ENCODE measurements around the gene DDX20. TPM values are rescaled to one million over a fixed set of nuclear protein-coding genes. Genes with fewer than 3 reads are reported as not detected.
"Not testable (repeated sequence)": the region's sequence is repeated elsewhere in the genome, so short reads cannot be mapped to it uniquely, and the experiment has no call there.

DDX20 gene
- polyA plus RNA-seq, 2 donors = 3.2 to 4.2 TPM

DNA sequence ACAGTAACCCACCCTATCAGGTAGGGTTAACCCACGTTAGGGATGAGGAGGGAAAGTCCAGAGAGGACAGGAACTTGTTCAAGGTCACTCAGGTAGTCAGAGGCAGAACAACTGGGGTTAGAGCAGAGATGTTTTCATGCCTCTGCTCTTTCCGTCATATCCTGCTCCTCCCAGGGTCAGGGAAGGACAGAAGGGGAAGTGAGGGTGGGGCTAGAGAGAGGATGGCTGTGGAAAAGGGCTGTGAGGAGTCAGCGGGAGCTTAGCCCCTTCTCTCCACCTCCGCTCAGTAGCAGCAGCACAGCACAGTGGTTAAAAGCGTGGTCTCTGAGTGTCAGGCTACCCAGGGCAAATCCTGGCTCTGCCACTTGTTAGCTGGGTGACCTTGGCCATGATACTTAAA, 36.5 kb downstream of the DDX20 start:
- H3K27ac ChIP-seq (ENCODE audit: low read depth in 2 of 2, low read length in 1 of 2) = no peak overlapping the region
- 53 to 57% methylated on average over 5 of the region's 5 CpGs for WGBS, 2 donors

DNA sequence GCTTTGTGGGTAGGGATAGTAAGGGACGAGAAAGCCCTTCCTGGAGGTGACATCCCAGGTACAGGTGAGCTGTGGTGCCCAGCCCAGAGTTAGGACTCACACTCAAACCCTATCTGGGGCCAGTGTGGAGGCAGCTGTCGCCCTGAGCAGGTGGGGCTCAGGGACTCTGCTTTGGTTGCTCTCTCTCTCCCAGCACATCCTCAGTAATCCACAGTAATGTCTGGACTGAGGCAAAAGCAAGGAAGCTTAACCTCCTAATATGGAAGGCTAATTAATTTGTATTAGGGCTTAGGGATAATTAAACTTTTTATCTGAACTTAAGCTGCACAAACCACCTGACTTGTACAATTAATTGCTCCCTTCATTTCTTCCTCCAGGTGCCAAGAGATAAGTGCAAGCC, 38.2 kb downstream of the DDX20 start:
- no peaks in the 10 kb centered on the region for H3K9me3 ChIP-seq (ENCODE audit: control insufficient read depth in 2 of 2, insufficient read depth in 1 of 2, low read depth in 1 of 2, low read length in 1 of 2)
- H3K36me3 ChIP-seq (ENCODE audit: control insufficient read depth in 2 of 2, insufficient read depth in 2 of 2, low read length in 1 of 2) = no peaks in the 10 kb centered on the region
- 46 to 60% methylated on average over 2 of the region's 2 CpGs for WGBS, 2 donors
- no peak overlapping the region for H3K27ac ChIP-seq (ENCODE audit: low read depth in 2 of 2, low read length in 1 of 2)
- no peak overlapping the region for H3K4me3 ChIP-seq (ENCODE audit: low read depth in 1 of 2, low read length in 2 of 2)
- no peaks in the 10 kb centered on the region for H3K4me1 ChIP-seq (ENCODE audit: control insufficient read depth in 2 of 2, insufficient read depth in 2 of 2, low read length in 1 of 2)
- H3K27me3 ChIP-seq (ENCODE audit: control insufficient read depth in 1 of 2, insufficient read depth in 2 of 2, low read length in 2 of 2) = no peaks in the 10 kb centered on the region

More for the DNA sequence above, 36.5 kb downstream of the DDX20 start:
- H3K9me3 ChIP-seq (ENCODE audit: control insufficient read depth in 2 of 2, insufficient read depth in 1 of 2, low read depth in 1 of 2, low read length in 1 of 2) = no peaks in the 10 kb centered on the region
- no peaks in the 10 kb centered on the region for H3K36me3 ChIP-seq (ENCODE audit: control insufficient read depth in 2 of 2, insufficient read depth in 2 of 2, low read length in 1 of 2)
- H3K4me3 ChIP-seq (ENCODE audit: low read depth in 1 of 2, low read length in 2 of 2) = no peak overlapping the region
- no peaks in the 10 kb centered on the region for H3K4me1 ChIP-seq (ENCODE audit: control insufficient read depth in 2 of 2, insufficient read depth in 2 of 2, low read length in 1 of 2)
- H3K27me3 ChIP-seq (ENCODE audit: control insufficient read depth in 1 of 2, insufficient read depth in 2 of 2, low read length in 2 of 2) = no peaks in the 10 kb centered on the region

DNA sequence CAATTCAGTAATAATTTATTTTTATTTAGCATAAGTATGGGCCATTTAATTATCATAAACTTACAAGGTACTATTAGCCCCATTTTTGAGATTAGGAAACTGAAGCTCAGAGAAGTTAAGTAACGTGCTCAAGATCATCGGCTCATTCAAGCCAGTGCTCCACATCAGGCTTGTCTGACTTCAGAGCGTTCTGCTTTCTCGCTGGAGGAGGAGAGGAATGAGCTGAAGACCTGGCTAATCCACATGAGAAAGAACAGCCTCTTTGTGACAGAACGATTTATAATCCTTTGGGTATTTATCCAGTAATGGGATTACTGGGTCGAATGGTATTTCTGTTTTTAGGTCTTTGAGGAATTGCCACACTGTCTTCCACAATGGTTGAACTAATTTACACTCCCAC, 39.7 kb downstream of the DDX20 start:
- Histone ChIP-seq H3K4me1 (ENCODE audit: control insufficient read depth in 2 of 2, insufficient read depth in 2 of 2, low read length in 1 of 2) (no peaks in the 10 kb centered on the region), H3K27ac (ENCODE audit: low read depth in 2 of 2, low read length in 1 of 2) (no peak overlapping the region), H3K4me3 (ENCODE audit: low read depth in 1 of 2, low read length in 2 of 2) (no peak overlapping the region), H3K36me3 (ENCODE audit: control insufficient read depth in 2 of 2, insufficient read depth in 2 of 2, low read length in 1 of 2) (no peaks in the 10 kb centered on the region), H3K27me3 (ENCODE audit: control insufficient read depth in 1 of 2, insufficient read depth in 2 of 2, low read length in 2 of 2) (no peaks in the 10 kb centered on the region), H3K9me3 (ENCODE audit: control insufficient read depth in 2 of 2, insufficient read depth in 1 of 2, low read depth in 1 of 2, low read length in 1 of 2) (no peaks in the 10 kb centered on the region)
- WGBS, 2 donors = 74 to 78% methylated on average over 6 of the region's 6 CpGs

GRCh38 chr1:111798580-111798979, 42.9 kb downstream of the DDX20 start:
- Histone ChIP-seq H3K4me1 (ENCODE audit: control insufficient read depth in 2 of 2, insufficient read depth in 2 of 2, low read length in 1 of 2) (no peaks in the 10 kb centered on the region), H3K4me3 (ENCODE audit: low read depth in 1 of 2, low read length in 2 of 2) (no peak overlapping the region), H3K27ac (ENCODE audit: low read depth in 2 of 2, low read length in 1 of 2) (no peak overlapping the region), H3K27me3 (ENCODE audit: control insufficient read depth in 1 of 2, insufficient read depth in 2 of 2, low read length in 2 of 2) (no peaks in the 10 kb centered on the region), H3K36me3 (ENCODE audit: control insufficient read depth in 2 of 2, insufficient read depth in 2 of 2, low read length in 1 of 2) (no peaks in the 10 kb centered on the region), H3K9me3 (ENCODE audit: control insufficient read depth in 2 of 2, insufficient read depth in 1 of 2, low read depth in 1 of 2, low read length in 1 of 2) (no peaks in the 10 kb centered on the region)
- WGBS, 2 donors = 91 to 98% methylated on average over 2 of the region's 2 CpGs

DNA sequence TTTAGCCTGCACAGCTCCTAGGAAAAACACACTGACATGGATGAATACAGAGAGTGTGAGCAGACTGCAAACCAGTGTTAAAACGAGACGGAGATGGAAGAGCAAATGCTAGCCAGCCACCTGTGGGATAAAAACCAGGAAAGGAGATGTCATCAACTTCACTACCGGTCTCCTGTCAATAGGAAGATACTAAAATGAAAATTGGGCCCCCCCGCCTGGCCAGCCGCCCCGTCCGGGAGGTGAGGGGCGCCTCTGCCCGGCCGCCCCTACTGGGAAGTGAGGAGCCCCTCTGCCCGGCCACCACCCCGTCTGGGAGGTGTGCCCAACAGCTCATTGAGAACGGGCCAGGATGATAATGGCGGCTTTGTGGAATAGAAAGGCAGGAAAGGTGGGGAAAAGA, 44.0 kb downstream of the DDX20 start:
- WGBS, 2 donors = 92 to 96% methylated on average over 10 to 11 of the region's 14 CpGs
- H3K27ac ChIP-seq (ENCODE audit: low read depth in 2 of 2, low read length in 1 of 2); H3K9me3 ChIP-seq (ENCODE audit: control insufficient read depth in 2 of 2, insufficient read depth in 1 of 2, low read depth in 1 of 2, low read length in 1 of 2): not testable (repeated sequence)

DNA sequence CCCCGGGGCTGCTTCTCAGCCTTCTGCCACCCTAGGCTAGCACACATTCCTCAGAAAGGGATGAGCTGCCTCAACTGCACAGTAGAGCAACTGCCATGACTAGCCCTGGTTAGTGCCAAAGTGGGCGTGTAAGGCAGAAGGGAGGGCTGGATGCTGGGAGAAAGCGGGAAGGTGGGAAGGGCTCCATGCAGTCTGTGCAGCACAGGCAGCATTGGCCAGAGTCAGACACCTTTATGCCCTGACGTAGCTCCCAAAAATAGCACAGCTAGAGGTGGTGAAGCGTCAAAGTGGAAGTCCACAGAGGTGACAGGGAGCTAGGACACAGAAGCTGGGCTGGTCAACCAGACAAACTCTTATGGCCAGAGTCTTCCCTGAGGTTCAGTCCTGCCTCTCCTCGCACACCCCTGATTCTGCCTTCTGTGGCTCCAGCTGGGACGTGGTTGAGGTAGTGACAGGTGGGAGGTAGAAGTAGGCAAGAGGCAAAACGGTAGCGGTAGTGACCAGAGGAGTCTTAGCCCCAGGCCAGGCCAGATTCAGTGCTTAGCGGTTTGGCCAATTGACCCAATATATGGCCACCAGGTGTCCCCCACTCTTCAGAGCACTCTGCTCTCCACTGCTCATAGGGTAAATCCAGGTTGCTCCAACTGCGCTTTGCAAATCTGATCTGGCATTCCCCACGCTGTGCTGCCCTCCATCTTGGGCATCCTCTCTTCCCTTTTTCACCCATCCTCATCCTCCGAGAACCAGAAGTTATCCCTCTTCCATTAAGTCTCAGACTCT, 45.6 kb downstream of the DDX20 start:
- H3K27me3 ChIP-seq (ENCODE audit: control insufficient read depth in 1 of 2, insufficient read depth in 2 of 2, low read length in 2 of 2) = no peaks in the 10 kb centered on the region
- WGBS, 2 donors = 86% methylated on average over 13 of the region's 13 CpGs
- H3K27ac ChIP-seq (ENCODE audit: low read depth in 2 of 2, low read length in 1 of 2) = no peak overlapping the region
- no peaks in the 10 kb centered on the region for H3K9me3 ChIP-seq (ENCODE audit: control insufficient read depth in 2 of 2, insufficient read depth in 1 of 2, low read depth in 1 of 2, low read length in 1 of 2)
- H3K4me3 ChIP-seq (ENCODE audit: low read depth in 1 of 2, low read length in 2 of 2) = no peak overlapping the region
- H3K4me1 ChIP-seq (ENCODE audit: control insufficient read depth in 2 of 2, insufficient read depth in 2 of 2, low read length in 1 of 2) = no peaks in the 10 kb centered on the region
- no peaks in the 10 kb centered on the region for H3K36me3 ChIP-seq (ENCODE audit: control insufficient read depth in 2 of 2, insufficient read depth in 2 of 2, low read length in 1 of 2)

More for the DNA sequence above, 44.0 kb downstream of the DDX20 start:
- H3K4me3 ChIP-seq (ENCODE audit: low read depth in 1 of 2, low read length in 2 of 2); H3K36me3 ChIP-seq (ENCODE audit: control insufficient read depth in 2 of 2, insufficient read depth in 2 of 2, low read length in 1 of 2); H3K4me1 ChIP-seq (ENCODE audit: control insufficient read depth in 2 of 2, insufficient read depth in 2 of 2, low read length in 1 of 2); H3K27me3 ChIP-seq (ENCODE audit: control insufficient read depth in 1 of 2, insufficient read depth in 2 of 2, low read length in 2 of 2): not testable (repeated sequence)

- Histone ChIP-seq H3K9me3 (ENCODE audit: control insufficient read depth in 2 of 2, insufficient read depth in 1 of 2, low read depth in 1 of 2, low read length in 1 of 2) (no peaks in the 10 kb centered on the region), H3K4me1 (ENCODE audit: control insufficient read depth in 2 of 2, insufficient read depth in 2 of 2, low read length in 1 of 2) (no peaks in the 10 kb centered on the region), H3K27ac (ENCODE audit: low read depth in 2 of 2, low read length in 1 of 2) (no peak overlapping the region), H3K27me3 (ENCODE audit: control insufficient read depth in 1 of 2, insufficient read depth in 2 of 2, low read length in 2 of 2) (no peaks in the 10 kb centered on the region), H3K36me3 (ENCODE audit: control insufficient read depth in 2 of 2, insufficient read depth in 2 of 2, low read length in 1 of 2) (no peaks in the 10 kb centered on the region), H3K4me3 (ENCODE audit: low read depth in 1 of 2, low read length in 2 of 2) (no peak overlapping the region)
- WGBS, 2 donors = 91% methylated on average over 6 of the region's 6 CpGs
Measured at GRCh38 chr1:111802110-111802509, 46.4 kb downstream of the DDX20 start.

DNA sequence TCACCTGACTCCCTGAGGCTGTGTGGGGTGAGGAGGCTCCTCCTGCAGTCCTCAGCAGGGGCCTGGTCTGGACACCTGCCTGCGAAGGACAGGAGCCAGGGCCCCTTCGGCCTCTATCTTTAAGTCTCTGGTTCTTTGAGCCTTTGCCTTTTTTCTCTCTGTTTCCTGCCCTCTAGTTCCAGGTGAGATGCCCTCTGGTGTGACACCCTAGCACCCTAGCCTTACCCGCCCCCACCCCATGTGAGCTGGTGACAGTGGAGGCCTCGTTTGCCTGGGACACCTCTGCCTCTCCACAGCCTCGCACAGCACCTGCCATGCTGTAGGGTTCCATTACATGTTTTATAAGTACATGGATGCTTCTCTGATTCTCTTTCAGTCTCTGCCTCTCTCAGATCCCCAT, 47.3 kb downstream of the DDX20 start:
- 88 to 89% methylated on average over 5 of the region's 5 CpGs for WGBS, 2 donors
- no peaks in the 10 kb centered on the region for H3K27me3 ChIP-seq (ENCODE audit: control insufficient read depth in 1 of 2, insufficient read depth in 2 of 2, low read length in 2 of 2)
- no peaks in the 10 kb centered on the region for H3K9me3 ChIP-seq (ENCODE audit: control insufficient read depth in 2 of 2, insufficient read depth in 1 of 2, low read depth in 1 of 2, low read length in 1 of 2)
- no peaks in the 10 kb centered on the region for H3K4me1 ChIP-seq (ENCODE audit: control insufficient read depth in 2 of 2, insufficient read depth in 2 of 2, low read length in 1 of 2)
- H3K36me3 ChIP-seq (ENCODE audit: control insufficient read depth in 2 of 2, insufficient read depth in 2 of 2, low read length in 1 of 2) = no peaks in the 10 kb centered on the region
- H3K4me3 ChIP-seq (ENCODE audit: low read depth in 1 of 2, low read length in 2 of 2) = no peak overlapping the region
- H3K27ac ChIP-seq (ENCODE audit: low read depth in 2 of 2, low read length in 1 of 2) = no peak overlapping the region

DNA sequence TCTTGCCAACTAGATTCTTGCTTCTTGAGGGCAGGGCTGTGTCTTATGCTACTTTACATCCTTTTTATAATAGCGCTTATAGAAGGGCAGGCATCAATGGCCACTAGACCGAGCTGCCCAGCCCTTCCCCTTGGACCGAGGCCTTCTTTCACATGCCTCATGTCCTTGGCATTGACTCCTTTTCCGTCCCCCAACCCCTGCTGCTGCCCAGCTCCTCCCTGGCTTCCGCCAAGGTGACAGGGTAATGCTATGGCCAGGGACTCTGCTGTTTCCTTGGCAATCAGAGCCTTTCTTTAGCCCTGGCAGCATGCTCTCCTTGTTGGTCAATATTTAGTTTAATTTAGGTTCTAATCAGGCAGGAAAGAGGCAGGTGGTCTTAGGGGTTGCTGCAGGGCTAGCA, 48.2 kb downstream of the DDX20 start:
- no peak overlapping the region for H3K4me3 ChIP-seq (ENCODE audit: low read depth in 1 of 2, low read length in 2 of 2)
- H3K36me3 ChIP-seq (ENCODE audit: control insufficient read depth in 2 of 2, insufficient read depth in 2 of 2, low read length in 1 of 2) = no peaks in the 10 kb centered on the region
- H3K27me3 ChIP-seq (ENCODE audit: control insufficient read depth in 1 of 2, insufficient read depth in 2 of 2, low read length in 2 of 2) = no peaks in the 10 kb centered on the region
- H3K27ac ChIP-seq (ENCODE audit: low read depth in 2 of 2, low read length in 1 of 2) = no peak overlapping the region
- H3K4me1 ChIP-seq (ENCODE audit: control insufficient read depth in 2 of 2, insufficient read depth in 2 of 2, low read length in 1 of 2) = no peaks in the 10 kb centered on the region
- WGBS, 2 donors = 84 to 85% methylated on average over 5 of the region's 5 CpGs
- no peaks in the 10 kb centered on the region for H3K9me3 ChIP-seq (ENCODE audit: control insufficient read depth in 2 of 2, insufficient read depth in 1 of 2, low read depth in 1 of 2, low read length in 1 of 2)

DNA sequence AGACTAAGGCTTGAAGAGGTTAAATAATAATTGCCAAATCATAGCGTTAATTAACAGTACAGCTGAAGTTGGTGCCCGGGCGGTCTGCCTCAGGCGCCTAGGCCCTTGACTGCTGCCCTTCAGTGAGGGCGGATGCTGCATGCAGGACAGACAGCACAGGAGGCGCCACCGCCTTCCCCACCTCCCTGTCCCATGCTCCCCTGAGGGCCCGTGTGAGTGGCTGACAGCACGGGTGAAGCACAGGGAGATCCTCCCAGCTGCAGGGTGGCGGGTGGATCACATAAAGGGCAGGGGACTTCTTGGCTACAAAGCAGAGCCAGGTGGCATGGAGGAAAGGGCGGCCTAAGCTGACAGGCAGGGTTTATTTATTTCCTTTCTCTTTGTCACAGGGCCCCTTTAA, 49.1 kb downstream of the DDX20 start:
- no peak overlapping the region for H3K4me3 ChIP-seq (ENCODE audit: low read depth in 1 of 2, low read length in 2 of 2)
- no peaks in the 10 kb centered on the region for H3K27me3 ChIP-seq (ENCODE audit: control insufficient read depth in 1 of 2, insufficient read depth in 2 of 2, low read length in 2 of 2)
- no peaks in the 10 kb centered on the region for H3K36me3 ChIP-seq (ENCODE audit: control insufficient read depth in 2 of 2, insufficient read depth in 2 of 2, low read length in 1 of 2)
- WGBS, 2 donors = 73 to 80% methylated on average over 11 of the region's 11 CpGs
- H3K4me1 ChIP-seq (ENCODE audit: control insufficient read depth in 2 of 2, insufficient read depth in 2 of 2, low read length in 1 of 2) = no peaks in the 10 kb centered on the region
- H3K9me3 ChIP-seq (ENCODE audit: control insufficient read depth in 2 of 2, insufficient read depth in 1 of 2, low read depth in 1 of 2, low read length in 1 of 2) = no peaks in the 10 kb centered on the region
- H3K27ac ChIP-seq (ENCODE audit: low read depth in 2 of 2, low read length in 1 of 2) = no peak overlapping the region

Data from esophagus (tissue), 2 donors.